Sigmoid colon (tissue), 7 donors: Measurements from ENCODE around the gene TTC12. TPM values are rescaled to one million over a fixed set of nuclear protein-coding genes. Genes with fewer than 3 reads are reported as not detected.
A peak's percentile ranks its signal among the peaks of the same experiment; 100 is the strongest.

Source experiments
- DNase-seq: peaks from one replicate; pipeline ENCODE4 v3.0.0-alpha.2; 2019
- H3K27ac ChIP-seq, 4 donors: fragments of 200-600 bp; sonication (generic); one replicate each; pipeline ENCODE4 v1.5.1; 2016 to 2019; ENCODE audit warnings: mild to moderate bottlenecking in 1 of 4
- H3K27me3 ChIP-seq, 3 donors: fragments of 200-600 bp; sonication (generic); one replicate each; pipeline ENCODE4 v1.5.1; 2019; ENCODE audit warnings: mild to moderate bottlenecking in 1 of 3
- H3K36me3 ChIP-seq, 4 donors: fragments of 200-600 bp; sonication (generic); one replicate each; pipeline ENCODE4 v1.5.1; 2016 to 2019
- H3K4me1 ChIP-seq, 4 donors: fragments of 200-600 bp; sonication (generic); one replicate each; pipeline ENCODE4 v1.5.1; 2017 to 2019
- H3K4me3 ChIP-seq, 4 donors: fragments of 200-600 bp; sonication (generic); one replicate each; pipeline ENCODE4 v1.5.1; 2017 to 2019; ENCODE audit warnings: mild to moderate bottlenecking in 2 of 4, moderate library complexity in 1 of 4
- H3K9me3 ChIP-seq, 4 donors: fragments of 200-600 bp in 3 of 4; sonication (generic) in 3 of 4; one replicate each; pipeline versions ENCODE4 v1.5.1 to v1.6.1; 2013 to 2019
- CTCF ChIP-seq, 4 experiments: fragments of 450-650 bp in 3 of 4; fragments of 200-600 bp in 1 of 4; IDR thresholded peaks; one replicate each; pipeline ENCODE4 v1.5.1; 2016 to 2019; ENCODE audit warnings: antibody characterized with exemption in 4 of 4, mild to moderate bottlenecking in 3 of 4, moderate library complexity in 2 of 4
- EP300 ChIP-seq, 4 donors: sonication (generic); formaldehyde crosslinking; IDR thresholded peaks; one replicate each; pipeline ENCODE4 v1.6.1; 2017; ENCODE audit warnings: antibody characterized with exemption in 4 of 4
- POLR2A ChIP-seq, 2 donors: fragments of 450-650 bp; IDR thresholded peaks; one replicate each; pipeline ENCODE4 v1.6.1; 2016; ENCODE audit warnings: antibody characterized with exemption in 2 of 2, mild to moderate bottlenecking in 2 of 2, moderate library complexity in 2 of 2
- POLR2AphosphoS5 ChIP-seq, 4 donors: sonication (generic); formaldehyde crosslinking; IDR thresholded peaks; one replicate each; pipeline ENCODE4 v1.6.1; 2017; ENCODE audit warnings: antibody characterized with exemption in 4 of 4
- WGBS, 2 donors: extraction: QIAGEN DNeasy Blood & Tissue Kit; methylation state at CpG; one replicate each; pipeline ENCODE4 v1.1.7; 2013; 5-methylcytosine and 5-hydroxymethylcytosine counted together
- intact Hi-C: fragments of 100-400 bp; cut with DNase I; formaldehyde crosslinking; loops from one replicate; pipeline ENCODE4 v1.15.1; 2023
- polyA plus RNA-seq, 3 donors: library from polyadenylated mRNA; stranded (reverse); fragments of 200-250 nt; gene quantifications; one replicate each; pipeline ENCODE4 v1.2.3, GENCODE V29; 2013
- total RNA-seq, 4 donors: library from RNA; depleted of rRNA; stranded (reverse); fragments of >200 nt; gene quantifications; one replicate each; pipeline ENCODE4 v1.1.0, GENCODE V29; 2016
- donor health status: healthy with polysubstance abuse.
- donor health status: Bipolar disorder and iron deficiency.
- donor health status: healthy.

Gene TTC12
- total and polyA plus RNA-seq, 7 donors = 3.6 to 22.4 (median 8.9) TPM

GRCh38 chr11:113305440-113306336, 8.7 kb upstream of the TTC12 start:
- intact Hi-C loops = loop anchor here (1.0 to 5.0 kb wide), 3 partner anchors 227 to 492 kb away; no protein-coding TSS in a partner anchor
- no peaks in the 10 kb centered on the region for H3K4me1 ChIP-seq
- H3K9me3 ChIP-seq = no peaks in the 10 kb centered on the region
- H3K36me3 ChIP-seq = no peaks in the 10 kb centered on the region
- H3K4me3 ChIP-seq = no peak overlapping the region
- 46 to 47% methylated on average over 12 of the region's 12 CpGs for WGBS, 2 donors
- no peak for TF ChIP-seq POLR2AphosphoS5 (IDR thresholded peaks at IDR 0.05)
- peak; percentile 87 to 89 (median 88) for TF ChIP-seq CTCF (IDR thresholded peaks at IDR 0.05)
- peak; percentile 83 for DNase-seq
- no peak overlapping the region for H3K27ac ChIP-seq
- no peaks in the 10 kb centered on the region for H3K27me3 ChIP-seq

- H3K4me1 ChIP-seq = peaks cover 0 to under 1% (median under 1%) of the 10 kb centered on the region in 4 donors
- 65 to 73% methylated on average over 2 of the region's 2 CpGs for WGBS, 2 donors
- intact Hi-C loops = loop anchor here (5.0 kb wide), 1 partner anchor 489 kb away; no protein-coding TSS in a partner anchor
- H3K9me3 ChIP-seq = no peaks in the 10 kb centered on the region
- DNase-seq = no peak
- no peaks in the 10 kb centered on the region for H3K27me3 ChIP-seq
- no peak overlapping the region for H3K27ac ChIP-seq
- H3K4me3 ChIP-seq = no peak overlapping the region
- H3K36me3 ChIP-seq = no peaks in the 10 kb centered on the region
- TF ChIP-seq POLR2A (IDR thresholded peaks at IDR 0.05) = no peak
- no peak for TF ChIP-seq EP300 (IDR thresholded peaks at IDR 0.05)
- no peak for TF ChIP-seq POLR2AphosphoS5 (IDR thresholded peaks at IDR 0.05)
- no peak for TF ChIP-seq CTCF (IDR thresholded peaks at IDR 0.05)
These were observed 5.8 kb upstream of the TTC12 start for GRCh38 chr11:113308601-113309000.

GRCh38 chr11:113311536-113311935, 2.8 kb upstream of the TTC12 start:
- intact Hi-C loops = loop anchor here (10.0 kb wide), 2 partner anchors 463 to 1087 kb away; partner anchors contain the start of genes CLDN25, PTS and ZW10
- 86 to 87% methylated on average over 1 of the region's 1 CpG for WGBS, 2 donors

GRCh38 chr11:113313601-113314000, 782 bp upstream of the TTC12 start:
- peak overlapping the region in 2 of 4 donors; percentile 67 to 76 for H3K4me3 ChIP-seq
- H3K36me3 ChIP-seq = peaks cover 0 to 16% (median 0%) of the 10 kb centered on the region in 4 donors
- peaks cover 0 to 23% (median 19%) of the 10 kb centered on the region in 4 donors for H3K4me1 ChIP-seq
- DNase-seq = no peak
- WGBS, 2 donors = 74 to 93% methylated on average over 3 of the region's 3 CpGs
- H3K27ac ChIP-seq = peak overlapping the region; percentile 87 to 92 (median 89)
- H3K9me3 ChIP-seq = no peaks in the 10 kb centered on the region
- no peaks in the 10 kb centered on the region for H3K27me3 ChIP-seq
- intact Hi-C loops = loop anchor here (10.0 kb wide), 2 partner anchors 461 to 1089 kb away; partner anchors contain the start of genes CLDN25, PTS and ZW10
- TF ChIP-seq EP300 (IDR thresholded peaks at IDR 0.05) (no peak), CTCF (IDR thresholded peaks at IDR 0.05) (no peak), POLR2A (IDR thresholded peaks at IDR 0.05) (no peak), POLR2AphosphoS5 (IDR thresholded peaks at IDR 0.05) (no peak)

More at GRCh38 chr11:113311536-113311935, 2.8 kb upstream of the TTC12 start:
- TF ChIP-seq POLR2AphosphoS5 (IDR thresholded peaks at IDR 0.05) (no peak), CTCF (IDR thresholded peaks at IDR 0.05) (no peak), EP300 (IDR thresholded peaks at IDR 0.05) (no peak), POLR2A (IDR thresholded peaks at IDR 0.05) (no peak)
- no peaks in the 10 kb centered on the region for H3K36me3 ChIP-seq
- peaks cover 0 to 23% (median 19%) of the 10 kb centered on the region in 4 donors for H3K4me1 ChIP-seq
- no peak overlapping the region for H3K4me3 ChIP-seq
- no peaks in the 10 kb centered on the region for H3K27me3 ChIP-seq
- no peak for DNase-seq
- H3K27ac ChIP-seq = no peak overlapping the region
- H3K9me3 ChIP-seq = no peaks in the 10 kb centered on the region
